ENCODE results near the gene OR10A3.

OR10A3 gene

DNA sequence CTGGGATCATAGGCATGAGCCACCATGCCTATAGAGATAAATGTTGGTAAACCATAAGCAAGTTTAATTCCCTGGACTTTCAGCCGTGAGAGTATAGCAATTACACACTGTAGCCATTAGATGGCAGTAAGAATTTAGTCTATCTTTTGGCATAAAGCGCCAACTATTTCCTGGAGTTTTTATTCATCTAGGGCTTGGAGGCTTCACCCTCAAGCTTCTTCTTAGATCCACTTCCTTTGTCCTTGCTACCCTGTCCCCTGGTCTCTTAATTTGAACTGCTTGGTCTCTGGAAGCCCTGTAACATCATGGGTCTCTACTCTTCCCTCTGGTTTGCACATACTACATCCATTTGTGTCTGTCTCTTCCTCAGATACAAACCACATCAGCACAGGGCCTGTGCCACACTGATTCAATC is 48.7 kb downstream of the OR10A3 start:
- Histone ChIP-seq H3K4me3 (ENCODE audit: low read depth, low read length) (peak overlapping the region; percentile 48; the same call in 1 of the 2 replicates), H3K79me2 (ENCODE audit: control insufficient read depth, insufficient read depth, low read length, unreplicated experiment) (no peaks in the 10 kb centered on the region)

DNA sequence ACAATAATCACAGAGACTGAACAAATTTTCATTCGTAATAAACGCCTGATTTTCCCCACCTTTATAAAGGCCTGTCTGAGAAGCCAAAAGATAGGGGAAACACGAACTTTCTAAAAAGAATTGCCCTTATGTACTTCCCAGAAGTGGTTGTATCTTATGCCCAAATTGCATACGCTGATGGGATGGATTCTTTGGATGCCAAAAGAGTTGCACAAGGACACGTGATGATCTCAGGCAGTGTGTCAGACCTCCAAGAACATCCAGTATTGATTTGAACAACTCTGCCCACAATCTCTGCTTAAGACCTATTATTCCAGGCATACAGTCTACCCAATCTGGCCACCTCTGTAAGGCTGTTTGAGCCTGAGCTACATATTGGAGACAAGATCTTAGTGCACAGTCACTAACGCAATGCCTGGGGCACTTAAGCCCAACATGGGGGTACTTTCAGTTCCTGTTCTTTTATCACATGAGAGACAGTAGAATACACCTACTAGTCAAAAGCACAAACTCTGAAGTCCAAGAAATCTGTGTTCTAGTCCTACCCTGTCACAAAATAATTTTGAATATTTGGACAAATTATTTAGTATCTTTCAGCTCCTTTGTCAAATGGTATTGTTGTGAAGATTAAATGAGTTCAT is 49.3 kb downstream of the OR10A3 start:
- Histone ChIP-seq H2AFZ (ENCODE audit: low read length, unreplicated experiment) (peak overlapping the region; percentile 97), H3K4me3 (ENCODE audit: low read depth, low read length) (peak overlapping the region; percentile 48; the same call in 1 of the 2 replicates), H3K4me1 (ENCODE audit: control insufficient read depth, insufficient read depth, low read length, unreplicated experiment) (peaks cover 34% of the 10 kb centered on the region), H3K36me3 (ENCODE audit: insufficient read depth, low read length) (no peaks in the 10 kb centered on the region), H3K27ac (ENCODE audit: low read depth, low read length) (peak overlapping the region; percentile 79), H3K27me3 (ENCODE audit: insufficient read depth, low read length) (no peaks in the 10 kb centered on the region), H3K79me2 (ENCODE audit: control insufficient read depth, insufficient read depth, low read length, unreplicated experiment) (no peaks in the 10 kb centered on the region)

More for the DNA sequence above, 48.7 kb downstream of the OR10A3 start:
- Histone ChIP-seq H3K4me1 (ENCODE audit: control insufficient read depth, insufficient read depth, low read length, unreplicated experiment) (peaks cover 34% of the 10 kb centered on the region), H2AFZ (ENCODE audit: low read length, unreplicated experiment) (peak overlapping the region; percentile 97), H3K27me3 (ENCODE audit: insufficient read depth, low read length) (no peaks in the 10 kb centered on the region), H3K36me3 (ENCODE audit: insufficient read depth, low read length) (no peaks in the 10 kb centered on the region), H3K27ac (ENCODE audit: low read depth, low read length) (peak overlapping the region; percentile 79)

DNA sequence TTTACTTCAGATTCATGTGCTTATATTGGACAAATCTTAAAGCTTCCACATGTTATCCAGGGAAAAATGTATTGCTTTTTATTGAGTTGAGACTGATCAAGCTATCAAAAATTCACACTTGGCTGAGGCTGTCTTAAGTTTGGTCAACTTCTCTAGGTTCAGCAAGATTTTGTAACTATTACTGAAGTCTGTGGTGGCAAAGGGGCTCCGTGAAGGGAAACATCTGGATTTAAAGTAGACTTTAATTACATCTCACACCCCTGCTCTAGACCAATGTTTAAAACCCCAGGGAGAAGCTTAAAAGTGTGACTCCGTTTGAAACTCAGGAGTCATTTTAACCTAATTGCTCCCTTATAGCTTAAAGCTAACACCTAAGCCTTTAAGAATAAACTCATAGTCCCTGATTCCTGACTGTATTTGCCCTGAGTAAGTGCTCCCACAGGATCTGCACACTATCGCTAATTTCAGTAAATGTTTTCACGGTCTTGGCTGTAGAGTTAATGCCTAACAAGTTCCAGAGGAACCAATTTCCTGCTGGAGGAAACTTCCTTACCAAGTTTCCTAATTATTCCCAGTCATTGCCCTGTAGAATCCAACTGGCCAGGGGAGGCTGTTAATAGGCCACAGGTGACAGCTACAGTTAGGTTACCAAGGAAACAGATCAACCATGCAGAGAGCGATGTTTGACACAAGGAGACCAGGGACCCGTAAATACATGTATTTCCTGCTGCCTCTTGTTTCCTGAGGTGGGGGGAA is 50.9 kb downstream of the OR10A3 start:
- Histone ChIP-seq H2AFZ (ENCODE audit: low read length, unreplicated experiment) (peak overlapping the region; percentile 96), H3K4me3 (ENCODE audit: low read depth, low read length) (peak overlapping the region; percentile 68), H3K27me3 (ENCODE audit: insufficient read depth, low read length) (no peaks in the 10 kb centered on the region), H3K4me1 (ENCODE audit: control insufficient read depth, insufficient read depth, low read length, unreplicated experiment) (peaks cover 31% of the 10 kb centered on the region), H3K36me3 (ENCODE audit: insufficient read depth, low read length) (no peaks in the 10 kb centered on the region), H3K79me2 (ENCODE audit: control insufficient read depth, insufficient read depth, low read length, unreplicated experiment) (no peaks in the 10 kb centered on the region), H3K27ac (ENCODE audit: low read depth, low read length) (no peak overlapping the region)

DNA sequence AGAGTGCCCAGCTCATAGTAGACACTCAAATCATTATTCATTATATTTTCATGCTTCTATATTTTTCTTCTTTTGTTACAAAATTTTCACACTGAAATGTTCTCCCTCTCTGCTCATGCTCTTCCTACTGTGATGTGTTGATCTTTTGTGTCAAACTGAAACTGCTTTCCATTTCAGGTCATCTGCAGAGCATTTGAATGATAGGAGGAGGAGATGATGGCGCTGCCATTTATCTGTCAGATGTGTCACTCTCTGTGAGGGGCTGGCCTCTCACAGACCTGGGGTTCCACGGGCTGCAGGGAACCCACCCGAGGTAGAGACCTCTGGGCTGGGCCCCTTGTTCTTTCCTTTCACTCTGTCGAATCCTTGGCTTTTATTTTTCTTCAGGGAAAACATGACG is 51.5 kb downstream of the OR10A3 start:
- no peaks in the 10 kb centered on the region for H3K36me3 ChIP-seq (ENCODE audit: insufficient read depth, low read length)
- peak overlapping the region; percentile 96 for H2AFZ ChIP-seq (ENCODE audit: low read length, unreplicated experiment)
- H3K4me3 ChIP-seq (ENCODE audit: low read depth, low read length), result peak overlapping the region; percentile 68
- no peaks in the 10 kb centered on the region for H3K79me2 ChIP-seq (ENCODE audit: control insufficient read depth, insufficient read depth, low read length, unreplicated experiment)
- no peaks in the 10 kb centered on the region for H3K27me3 ChIP-seq (ENCODE audit: insufficient read depth, low read length)
- H3K4me1 ChIP-seq (ENCODE audit: control insufficient read depth, insufficient read depth, low read length, unreplicated experiment), result peaks cover 31% of the 10 kb centered on the region
- no peak overlapping the region for H3K27ac ChIP-seq (ENCODE audit: low read depth, low read length)
